Measurements from ENCODE around the gene ANGPT4.

The ANGPT4 gene

GRCh38 chr20:833450-834150 lies 82.5 kb downstream of the ANGPT4 start, which contains the start of gene FAM110A:
TSS of gene FAM110A (plus strand) at chr20:833715. CDS start at chr20:844805, 11,090 bp downstream.
- Histone ChIP-seq H3K9me3 (ENCODE audit: severe bottlenecking) (no peaks in the 10 kb centered on the region), H3K4me3 (ENCODE audit: low read depth, low read length) (peak within 1 kb of the TSS; percentile 92), H3K36me3 (no peaks in the 10 kb centered on the region), H3K27me3 (ENCODE audit: insufficient read depth, low read depth, severe bottlenecking) (no peaks in the 10 kb centered on the region), H3K27ac (peak within 1 kb of the TSS; percentile 96)
- no peak for TF ChIP-seq CTCF (IDR thresholded peaks at IDR 0.05; ENCODE audit: low read depth, low read length)
- DNase-seq: peak; percentile 96

- H3K36me3 ChIP-seq: no peaks in the 10 kb centered on the region
- peak overlapping the region; percentile 96 for H3K27ac ChIP-seq
- no peak for TF ChIP-seq CTCF (IDR thresholded peaks at IDR 0.05; ENCODE audit: low read depth, low read length)
- peak overlapping the region; percentile 92 for H3K4me3 ChIP-seq (ENCODE audit: low read depth, low read length)
- H3K9me3 ChIP-seq (ENCODE audit: severe bottlenecking): no peaks in the 10 kb centered on the region
- DNase-seq: no peak
- no peaks in the 10 kb centered on the region for H3K27me3 ChIP-seq (ENCODE audit: insufficient read depth, low read depth, severe bottlenecking)
Observed at GRCh38 chr20:833121-833449, 83.0 kb downstream of the ANGPT4 start.

GRCh38 chr20:831956-832355 lies 84.2 kb downstream of the ANGPT4 start:
- no peak for DNase-seq
- no peaks in the 10 kb centered on the region for H3K9me3 ChIP-seq (ENCODE audit: severe bottlenecking)
- no peak for TF ChIP-seq CTCF (IDR thresholded peaks at IDR 0.05; ENCODE audit: low read depth, low read length)
- H3K4me3 ChIP-seq (ENCODE audit: low read depth, low read length): no peak overlapping the region
- H3K36me3 ChIP-seq: no peaks in the 10 kb centered on the region
- H3K27me3 ChIP-seq (ENCODE audit: insufficient read depth, low read depth, severe bottlenecking): no peaks in the 10 kb centered on the region
- no peak overlapping the region for H3K27ac ChIP-seq

- no peak overlapping the region for H3K27ac ChIP-seq
- H3K36me3 ChIP-seq: no peaks in the 10 kb centered on the region
- H3K4me3 ChIP-seq (ENCODE audit: low read depth, low read length): no peak overlapping the region
- no peak for TF ChIP-seq CTCF (IDR thresholded peaks at IDR 0.05; ENCODE audit: low read depth, low read length)
- no peak for DNase-seq
- H3K9me3 ChIP-seq (ENCODE audit: severe bottlenecking): no peaks in the 10 kb centered on the region
- H3K27me3 ChIP-seq (ENCODE audit: insufficient read depth, low read depth, severe bottlenecking): no peaks in the 10 kb centered on the region
Observed at GRCh38 chr20:831251-831650, 84.9 kb downstream of the ANGPT4 start.

- no peaks in the 10 kb centered on the region for H3K9me3 ChIP-seq (ENCODE audit: severe bottlenecking)
- no peaks in the 10 kb centered on the region for H3K36me3 ChIP-seq
- H3K4me3 ChIP-seq (ENCODE audit: low read depth, low read length): no peak overlapping the region
- TF ChIP-seq CTCF (IDR thresholded peaks at IDR 0.05; ENCODE audit: low read depth, low read length): no peak
- DNase-seq: no peak
- H3K27ac ChIP-seq: no peak overlapping the region
- H3K27me3 ChIP-seq (ENCODE audit: insufficient read depth, low read depth, severe bottlenecking): no peaks in the 10 kb centered on the region
Observed at GRCh38 chr20:830011-830521, 86.1 kb downstream of the ANGPT4 start.

GRCh38 chr20:829551-829950 lies 86.6 kb downstream of the ANGPT4 start:
- Histone ChIP-seq H3K9me3 (ENCODE audit: severe bottlenecking) (no peaks in the 10 kb centered on the region), H3K27me3 (ENCODE audit: insufficient read depth, low read depth, severe bottlenecking) (no peaks in the 10 kb centered on the region), H3K4me3 (ENCODE audit: low read depth, low read length) (no peak overlapping the region), H3K27ac (no peak overlapping the region), H3K36me3 (no peaks in the 10 kb centered on the region)
- no peak for TF ChIP-seq CTCF (IDR thresholded peaks at IDR 0.05; ENCODE audit: low read depth, low read length)
- no peak for DNase-seq

All from WERI-Rb-1 (cell line).